NCI-H2029 (cell line): Measurements from ENCODE around the gene ERBIN.
A peak's percentile ranks its signal among the peaks of the same experiment; 100 is the strongest.
"Not testable (repeated sequence)": the region's sequence is repeated elsewhere in the genome, so short reads cannot be mapped to it uniquely, and the experiment has no call there.

Source experiments
- DNase-seq: peaks from one replicate; lab custom pipeline; 2025; lab: John Stamatoyannopoulos, UW

The ERBIN gene

DNA sequence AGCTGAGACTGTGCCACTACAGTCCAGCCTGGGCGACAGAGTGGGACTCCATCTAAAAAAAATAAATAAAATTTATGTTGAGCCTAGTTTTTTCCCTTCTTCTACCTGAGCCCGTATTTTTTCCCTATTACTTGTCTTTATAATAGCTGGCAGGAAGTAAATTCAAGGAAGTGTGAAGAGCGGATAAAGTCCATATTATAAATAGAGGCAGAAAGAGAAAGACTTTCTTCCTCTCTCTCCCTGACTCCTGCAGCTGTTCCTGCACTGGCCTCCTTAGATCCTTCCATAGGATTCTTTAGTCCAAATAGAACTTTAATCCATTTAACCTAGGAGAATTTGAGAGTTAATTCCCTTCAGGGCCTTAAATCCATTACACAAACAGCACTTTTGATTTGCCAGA is 10.3 kb upstream of the ERBIN start:
- DNase-seq: no peak

GRCh38 chr5:65916636-65917035 is 9.7 kb upstream of the ERBIN start:
- DNase-seq: no peak

- no peak for DNase-seq
Observed at GRCh38 chr5:65919773-65920172, 6.6 kb upstream of the ERBIN start.

DNA sequence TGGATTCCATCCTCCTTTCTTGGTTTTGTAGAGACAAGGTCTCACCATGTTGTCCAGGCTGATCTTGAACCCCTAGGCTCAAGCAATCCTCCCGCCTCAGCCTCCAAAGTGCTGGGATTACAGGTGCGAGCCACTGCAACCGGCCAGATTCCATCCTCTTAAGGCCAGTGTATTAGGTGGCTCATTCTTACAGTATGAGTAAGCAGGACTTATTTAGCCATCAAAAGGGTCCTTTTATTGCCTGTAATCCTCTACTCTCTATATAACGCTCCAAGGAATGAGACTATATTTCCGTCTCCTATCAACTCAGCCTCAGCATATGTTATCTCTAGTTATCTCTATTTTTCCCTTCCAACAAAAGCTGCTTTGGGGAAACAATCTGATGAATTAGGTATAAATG is 3.0 kb upstream of the ERBIN start:
- DNase-seq: no peak

- peak; percentile 41 for DNase-seq
Observed at GRCh38 chr5:65924366-65925043, 1.9 kb upstream of the ERBIN start.

DNA sequence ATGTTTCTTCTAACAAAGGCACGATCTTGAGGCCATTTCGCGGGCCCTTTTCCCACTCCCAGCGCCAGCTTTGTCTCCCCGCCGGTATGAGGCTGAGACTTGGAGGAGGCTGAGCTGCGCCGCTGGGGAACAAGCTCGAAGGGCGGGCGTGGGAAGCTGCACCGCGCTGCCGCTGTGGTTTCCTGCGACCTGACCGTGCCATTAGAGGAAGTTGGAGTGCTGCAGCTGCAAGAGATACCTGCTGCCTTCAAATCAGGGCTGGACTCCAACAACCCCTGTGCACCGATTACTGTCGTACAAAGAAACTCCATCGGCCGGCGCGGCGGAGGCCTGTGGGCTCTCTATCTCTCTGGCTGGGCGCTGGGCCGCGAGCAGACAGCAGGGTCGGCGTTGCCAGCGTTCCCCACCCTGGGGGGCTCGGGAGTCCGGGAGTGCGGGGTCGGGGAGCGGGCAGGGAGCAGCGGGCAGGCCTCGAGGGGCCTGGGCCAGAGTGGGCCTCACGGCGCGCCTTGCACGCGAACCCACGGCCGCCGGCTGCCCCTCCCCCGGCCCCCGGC is 1.3 kb upstream of the ERBIN start:
- peak; percentile 45 for DNase-seq

DNA sequence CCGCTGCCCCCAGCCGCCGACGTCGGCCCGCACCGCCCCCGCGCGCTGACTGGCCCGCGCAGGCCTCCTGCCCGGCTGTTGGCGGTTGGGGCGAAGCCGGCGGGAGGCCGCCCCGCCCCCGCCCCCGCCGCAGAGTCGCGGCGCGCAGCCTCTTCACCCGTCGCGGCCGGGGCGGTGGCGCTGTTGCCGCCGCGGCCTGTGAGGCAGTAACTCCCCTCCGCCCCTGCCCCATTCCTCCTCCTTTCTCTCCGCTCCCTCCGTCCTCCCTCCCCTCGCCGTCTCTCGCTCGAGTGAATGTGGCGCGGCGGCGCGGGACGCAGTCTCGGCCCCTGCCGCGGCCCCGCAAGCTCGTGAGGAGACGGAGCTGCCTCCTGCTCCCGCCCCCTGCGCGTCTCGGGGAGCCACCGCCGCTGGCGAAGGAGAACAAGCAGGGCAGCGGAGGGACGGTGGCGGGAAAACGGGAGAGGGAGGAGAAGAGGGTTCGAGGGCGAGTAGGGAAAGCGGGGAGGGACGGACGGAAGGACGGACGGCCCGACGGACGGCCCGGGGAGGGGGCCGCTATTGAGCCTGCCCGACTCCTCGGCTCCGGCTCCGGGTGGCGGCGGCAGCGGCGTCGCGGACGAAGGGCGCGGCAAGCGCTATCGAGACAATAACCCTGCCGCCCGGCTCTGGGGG is 637 bp upstream of the ERBIN start:
- DNase-seq: peak; percentile 77

- DNase-seq: no peak
Observed at GRCh38 chr5:65926893-65927292, 518 bp downstream of the ERBIN start.

GRCh38 chr5:65927503-65928321 is 1.3 kb downstream of the ERBIN start:
- DNase-seq: no peak

- no peak for DNase-seq
Observed at GRCh38 chr5:65928322-65928752, 2.0 kb downstream of the ERBIN start.

DNA sequence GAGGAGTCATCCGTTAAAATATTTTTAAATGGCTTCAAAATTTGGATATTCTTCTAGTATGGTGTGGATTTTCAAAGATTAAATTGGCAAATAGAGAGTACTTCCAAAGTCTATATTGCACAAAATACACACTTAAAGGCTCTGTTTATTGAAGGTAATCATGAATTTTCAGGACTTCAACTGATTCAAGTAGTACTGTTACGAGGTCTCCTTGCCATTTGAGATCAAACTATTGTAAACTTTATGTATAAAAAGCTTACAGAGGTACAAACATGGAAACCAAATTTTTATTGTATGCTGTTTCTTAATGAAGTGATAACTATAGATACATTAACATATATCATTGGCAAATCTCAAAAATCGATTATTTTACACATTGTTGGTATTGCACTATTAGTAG is 2.5 kb downstream of the ERBIN start:
- no peak for DNase-seq

GRCh38 chr5:65932676-65933075 is 6.3 kb downstream of the ERBIN start:
- DNase-seq: no peak

DNA sequence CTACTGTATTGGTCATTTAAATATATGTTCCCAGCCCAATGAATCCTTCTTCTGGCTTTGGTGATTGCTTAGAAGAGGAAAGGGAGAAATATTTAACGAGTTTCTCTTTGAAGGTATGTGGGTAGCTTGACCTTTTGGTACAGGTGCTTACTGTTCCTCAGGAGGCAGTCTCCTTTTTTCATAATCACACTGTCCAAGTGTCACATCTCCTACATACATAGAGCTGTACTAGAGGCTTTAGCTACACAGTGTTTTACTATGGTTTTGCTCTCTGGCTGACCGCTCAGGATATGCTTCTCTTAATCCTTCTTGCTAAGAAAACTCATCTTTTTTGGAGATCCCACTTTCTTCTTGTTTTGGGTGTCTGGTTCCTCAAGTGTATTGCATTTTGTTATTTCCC is 6.9 kb downstream of the ERBIN start:
- no peak for DNase-seq

- DNase-seq: no peak
Observed at GRCh38 chr5:65938256-65938655, 11.9 kb downstream of the ERBIN start.

GRCh38 chr5:65943771-65944170 is 17.4 kb downstream of the ERBIN start:
- no peak for DNase-seq

DNA sequence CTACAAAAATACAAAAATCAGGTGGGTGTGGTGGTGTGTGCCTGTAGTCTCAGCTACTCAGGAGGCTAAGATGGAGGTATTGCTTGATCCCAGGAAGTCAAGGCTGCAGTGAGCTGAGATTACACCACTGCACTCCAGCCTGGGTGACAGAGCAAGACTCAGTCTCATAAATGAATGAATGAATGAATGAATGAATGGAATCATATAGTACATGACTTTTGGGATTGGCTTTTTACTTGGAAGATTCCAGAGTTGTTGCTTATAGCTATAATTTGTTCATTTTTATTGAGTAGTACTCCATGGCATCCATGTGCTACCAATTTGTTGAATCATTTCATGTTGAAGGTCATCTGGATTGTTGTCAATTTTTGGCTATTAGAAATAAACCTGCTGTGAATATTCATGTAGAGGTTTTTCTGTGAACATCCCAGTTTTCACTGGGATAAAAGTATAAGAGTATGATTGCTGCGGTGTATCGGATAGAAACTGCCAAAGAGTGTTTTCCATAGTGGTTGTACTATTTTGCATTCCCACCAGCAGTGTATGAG is 19.9 kb downstream of the ERBIN start:
- no peak for DNase-seq

- DNase-seq: no peak
Observed at GRCh38 chr5:65948115-65948747, 21.9 kb downstream of the ERBIN start.

DNA sequence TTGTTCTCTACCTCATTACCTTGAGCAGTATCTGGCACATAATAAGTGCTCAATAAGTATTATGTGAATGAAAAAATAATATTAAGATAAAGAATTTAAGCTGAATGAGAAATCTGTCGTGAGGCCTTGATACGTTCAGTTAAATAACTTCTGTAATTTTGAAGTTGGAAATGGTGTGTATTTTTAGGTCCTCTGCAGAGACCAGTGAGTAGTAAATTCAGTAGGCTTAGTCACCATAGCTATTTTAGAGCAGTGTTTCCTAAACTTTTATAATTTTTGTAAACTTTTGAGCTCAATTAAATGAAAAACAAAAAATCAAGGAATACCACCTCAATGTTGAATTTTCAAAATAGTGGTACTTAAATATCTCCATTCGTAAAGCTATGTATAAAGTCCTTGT is 25.0 kb downstream of the ERBIN start:
- no peak for DNase-seq

- no peak for DNase-seq
Observed at GRCh38 chr5:65952259-65952658, 25.9 kb downstream of the ERBIN start.

DNA sequence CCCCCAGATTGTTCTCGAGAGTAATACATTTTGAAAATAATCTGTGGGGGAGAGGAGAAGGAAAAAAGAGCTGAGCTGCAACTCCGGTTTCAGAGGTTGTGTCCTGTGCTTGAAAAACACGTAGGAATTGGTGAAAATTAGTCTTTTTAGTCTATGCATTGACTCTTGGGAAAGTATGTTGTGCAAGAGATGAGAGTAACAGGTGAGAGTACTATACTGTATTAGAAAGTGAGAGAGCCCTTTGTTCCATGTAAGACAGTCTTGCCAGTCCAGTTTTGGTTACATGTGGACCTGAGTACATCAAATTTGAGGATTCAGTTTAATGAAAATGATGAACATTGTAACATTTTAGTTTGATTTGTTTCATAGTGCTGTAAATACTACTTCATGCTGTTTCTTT is 27.8 kb downstream of the ERBIN start:
- DNase-seq: no peak

GRCh38 chr5:65955746-65956145 is 29.4 kb downstream of the ERBIN start:
- no peak for DNase-seq

DNA sequence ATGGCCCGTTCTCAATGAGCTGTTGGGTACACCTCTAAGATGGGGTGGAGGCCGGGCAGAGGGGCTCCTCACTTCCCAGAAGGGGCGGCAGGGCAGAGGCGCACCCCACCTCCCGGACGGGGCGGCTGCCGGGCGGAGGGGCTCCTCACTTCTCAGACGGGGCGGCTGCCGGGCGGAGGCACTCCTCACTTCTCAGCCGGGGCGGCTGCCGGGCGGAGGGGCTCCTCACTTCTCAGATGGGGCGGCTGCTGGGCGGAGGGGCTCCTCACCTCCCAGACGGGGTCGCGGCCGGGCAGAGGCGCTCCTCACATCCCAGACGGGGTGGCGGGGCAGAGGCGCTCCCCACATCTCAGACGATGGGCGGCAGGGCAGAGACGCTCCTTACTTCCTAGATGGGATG is 31.3 kb downstream of the ERBIN start:
- DNase-seq: not testable (repeated sequence)
